Tibial artery (tissue), 4 donors: ENCODE measurements around the gene CDK6.

Source experiments
- DNase-seq, 2 donors: peaks; one replicate each; pipeline ENCODE4 v3.0.0-alpha.2; 2019
- H3K27ac ChIP-seq, 2 donors: fragments of 200-600 bp; sonication (generic) in 1 of 2; 1 replicate in 1 of 2; 2 replicates in 1 of 2; pipeline ENCODE4 v1.5.1; 2018 to 2019; ENCODE audit warnings: mild to moderate bottlenecking in 1 of 2
- H3K27me3 ChIP-seq, 2 donors: fragments of 200-600 bp; sonication (generic) in 1 of 2; one replicate each; pipeline versions ENCODE4 v1.5.1 to v1.6.0; 2016 to 2019
- H3K36me3 ChIP-seq, 3 donors: fragments of 200-600 bp; sonication (generic) in 2 of 3; one replicate each; pipeline ENCODE4 v1.5.1; 2016 to 2019; ENCODE audit warnings: mild to moderate bottlenecking in 2 of 3
- H3K4me1 ChIP-seq, 4 donors: fragments of 200-600 bp; sonication (generic) in 2 of 4; 1 replicate in 3 of 4; 2 replicates in 1 of 4; pipeline ENCODE4 v1.5.1; 2016 to 2019
- H3K4me3 ChIP-seq, 2 donors: fragments of 200-600 bp; sonication (generic) in 1 of 2; 1 replicate in 1 of 2; 2 replicates in 1 of 2; pipeline ENCODE4 v1.5.1; 2018 to 2019; ENCODE audit warnings: mild to moderate bottlenecking in 2 of 2
- H3K9me3 ChIP-seq, 3 donors: fragments of 200-600 bp; sonication (generic) in 1 of 3; one replicate each; pipeline ENCODE4 v1.5.1; 2016 to 2019
- CTCF ChIP-seq, 2 experiments: fragments of 200-600 bp in 1 of 2; fragments of 450-650 bp in 1 of 2; IDR thresholded peaks; one replicate each; pipeline ENCODE4 v1.5.1; 2017 to 2019; ENCODE audit warnings: antibody characterized with exemption in 2 of 2, mild to moderate bottlenecking in 1 of 2, moderate library complexity in 1 of 2
- intact Hi-C: fragments of 100-400 bp; cut with DNase I; formaldehyde crosslinking; loops from one replicate; pipeline ENCODE4 v1.15.0; 2023; ENCODE audit warnings: low total_unique reads

The CDK6 gene

GRCh38 chr7:92613720-92614119 is 222.7 kb downstream of the CDK6 start:
- TF ChIP-seq CTCF (IDR thresholded peaks at IDR 0.05): no peak
- H3K27ac ChIP-seq: peak overlapping the region in 1 of 2 donors; percentile 26
- peaks cover 6 to 27% (median 22%) of the 10 kb centered on the region in 3 donors for H3K36me3 ChIP-seq
- no peaks in the 10 kb centered on the region for H3K9me3 ChIP-seq
- H3K27me3 ChIP-seq: no peaks in the 10 kb centered on the region
- intact Hi-C loops: loop anchor here (10.0 kb wide), 1 partner anchor 441 kb away; no protein-coding TSS in a partner anchor
- DNase-seq: no peak
- no peak overlapping the region for H3K4me3 ChIP-seq
- H3K4me1 ChIP-seq: peaks cover 0 to 20% (median 5%) of the 10 kb centered on the region in 4 donors

GRCh38 chr7:92613214-92613613 is 223.2 kb downstream of the CDK6 start:
- TF ChIP-seq CTCF (IDR thresholded peaks at IDR 0.05): no peak
- peaks cover 6 to 27% (median 22%) of the 10 kb centered on the region in 3 donors for H3K36me3 ChIP-seq
- DNase-seq: no peak
- no peak overlapping the region for H3K4me3 ChIP-seq
- H3K9me3 ChIP-seq: no peaks in the 10 kb centered on the region
- H3K4me1 ChIP-seq: peaks cover 0 to 20% (median 5%) of the 10 kb centered on the region in 4 donors
- intact Hi-C loops: loop anchor here (10.0 kb wide), 1 partner anchor 442 kb away; no protein-coding TSS in a partner anchor
- H3K27ac ChIP-seq: peak overlapping the region; percentile 37 to 49
- H3K27me3 ChIP-seq: no peaks in the 10 kb centered on the region

- Histone ChIP-seq H3K9me3 (no peaks in the 10 kb centered on the region), H3K4me1 (peaks cover 0 to 20% (median 5%) of the 10 kb centered on the region in 4 donors), H3K36me3 (peaks cover 6 to 27% (median 18%) of the 10 kb centered on the region in 3 donors), H3K27ac (peak overlapping the region; percentile 37 to 49), H3K4me3 (no peak overlapping the region), H3K27me3 (no peaks in the 10 kb centered on the region)
- intact Hi-C loops: loop anchor here (10.0 kb wide), 1 partner anchor 442 kb away; no protein-coding TSS in a partner anchor
- no peak for DNase-seq
- no peak for TF ChIP-seq CTCF (IDR thresholded peaks at IDR 0.05)
Observed at GRCh38 chr7:92612501-92612900, 223.9 kb downstream of the CDK6 start.

GRCh38 chr7:92611735-92612134 is 224.6 kb downstream of the CDK6 start:
- no peak for TF ChIP-seq CTCF (IDR thresholded peaks at IDR 0.05)
- peak overlapping the region; percentile 37 to 49 for H3K27ac ChIP-seq
- no peak overlapping the region for H3K4me3 ChIP-seq
- H3K36me3 ChIP-seq: peaks cover 6 to 20% (median 16%) of the 10 kb centered on the region in 3 donors
- intact Hi-C loops: loop anchor here (10.0 kb wide), 1 partner anchor 443 kb away; no protein-coding TSS in a partner anchor
- H3K9me3 ChIP-seq: no peaks in the 10 kb centered on the region
- no peaks in the 10 kb centered on the region for H3K27me3 ChIP-seq
- H3K4me1 ChIP-seq: peaks cover 0 to 20% (median 5%) of the 10 kb centered on the region in 4 donors
- no peak for DNase-seq

- Histone ChIP-seq H3K36me3 (peaks cover 5 to 9% (median 6%) of the 10 kb centered on the region in 3 donors), H3K27ac (no peak overlapping the region), H3K4me1 (peaks cover 0 to 20% (median 5%) of the 10 kb centered on the region in 4 donors), H3K4me3 (no peak overlapping the region), H3K27me3 (no peaks in the 10 kb centered on the region), H3K9me3 (no peaks in the 10 kb centered on the region)
- DNase-seq: no peak
- TF ChIP-seq CTCF (IDR thresholded peaks at IDR 0.05): peak; percentile 39 to 44
- intact Hi-C loops: loop anchor here (10.0 kb wide), 1 partner anchor 445 kb away; no protein-coding TSS in a partner anchor
Observed at GRCh38 chr7:92609921-92610518, 226.4 kb downstream of the CDK6 start.
